Glomerular endothelial cell (primary cell): ENCODE measurements around the gene HSCB. TPM values are rescaled to one million over a fixed set of nuclear protein-coding genes. Genes with fewer than 3 reads are reported as not detected.

Experiments used
- total RNA-seq: library from RNA; depleted of rRNA; stranded (reverse); fragments of >200 nt; gene quantifications from 2 replicates; pipeline ENCODE4 v1.2.3, GENCODE V29; 2015

The HSCB gene
- total RNA-seq, 1 donor from 2014 or later: 14.3 TPM

Other genes with a start within 250 kb of the HSCB start
- 38.5 and 66.5 TPM in 2 replicates for gene TTC28, start 62.2 kb upstream of the HSCB start, total RNA-seq
- 8.5 and 19.3 TPM in 2 replicates for gene CHEK2, start 219 bp upstream of the HSCB start, total RNA-seq
- gene CCDC117, start 30.7 kb downstream of the HSCB start, total RNA-seq: 18.3 and 23.5 TPM in 2 replicates
- 92.4 and 125 TPM in 2 replicates for gene XBP1, start 58.5 kb downstream of the HSCB start, total RNA-seq
- gene ZNRF3, start 141.5 kb downstream of the HSCB start, total RNA-seq: 5.2 and 6.4 TPM in 2 replicates